GM12801 (cell line): ENCODE measurements around the gene HYAL3.

Source experiments
- TF ChIP-seq, protein P1 (sequence below): IDR thresholded peaks from one replicate; pipeline ENCODE4 v1.5.1; 2011; ENCODE audit warnings: control low read depth; ENCODE audit not compliant: insufficient read length; ENCODE audit errors: extremely low read depth

The HYAL3 gene

DNA sequence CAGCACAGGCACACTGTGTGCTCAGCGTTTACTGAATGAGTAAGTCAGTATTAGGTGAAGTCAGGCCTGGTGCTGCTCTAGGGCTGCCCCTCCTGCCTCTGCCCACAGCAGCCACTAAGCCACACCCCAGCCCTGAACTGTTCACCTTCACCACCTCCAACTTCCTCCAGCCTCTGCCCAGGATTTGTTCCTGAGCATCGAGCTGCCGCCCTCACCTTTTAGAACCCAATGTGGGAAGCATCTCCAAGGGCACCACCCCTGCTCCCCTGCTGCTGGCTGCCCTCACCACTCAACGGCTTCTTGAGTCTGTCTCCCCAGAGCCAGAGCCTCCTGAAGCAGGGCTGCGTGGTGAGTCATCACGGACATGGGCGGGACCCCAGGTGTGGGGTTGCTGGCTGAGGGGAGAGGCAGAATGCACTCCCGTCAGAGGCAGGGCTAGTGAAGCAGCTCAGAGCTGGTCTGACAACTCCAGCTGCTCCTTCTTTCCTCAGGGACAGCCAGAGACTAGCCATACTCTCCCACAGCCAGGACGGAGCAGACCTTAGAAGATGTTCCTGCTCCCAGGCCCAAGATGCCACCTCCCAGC is 17.5 kb upstream of the HYAL3 start:
- TF ChIP-seq, protein P1, sequence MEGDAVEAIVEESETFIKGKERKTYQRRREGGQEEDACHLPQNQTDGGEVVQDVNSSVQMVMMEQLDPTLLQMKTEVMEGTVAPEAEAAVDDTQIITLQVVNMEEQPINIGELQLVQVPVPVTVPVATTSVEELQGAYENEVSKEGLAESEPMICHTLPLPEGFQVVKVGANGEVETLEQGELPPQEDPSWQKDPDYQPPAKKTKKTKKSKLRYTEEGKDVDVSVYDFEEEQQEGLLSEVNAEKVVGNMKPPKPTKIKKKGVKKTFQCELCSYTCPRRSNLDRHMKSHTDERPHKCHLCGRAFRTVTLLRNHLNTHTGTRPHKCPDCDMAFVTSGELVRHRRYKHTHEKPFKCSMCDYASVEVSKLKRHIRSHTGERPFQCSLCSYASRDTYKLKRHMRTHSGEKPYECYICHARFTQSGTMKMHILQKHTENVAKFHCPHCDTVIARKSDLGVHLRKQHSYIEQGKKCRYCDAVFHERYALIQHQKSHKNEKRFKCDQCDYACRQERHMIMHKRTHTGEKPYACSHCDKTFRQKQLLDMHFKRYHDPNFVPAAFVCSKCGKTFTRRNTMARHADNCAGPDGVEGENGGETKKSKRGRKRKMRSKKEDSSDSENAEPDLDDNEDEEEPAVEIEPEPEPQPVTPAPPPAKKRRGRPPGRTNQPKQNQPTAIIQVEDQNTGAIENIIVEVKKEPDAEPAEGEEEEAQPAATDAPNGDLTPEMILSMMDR = no peak

DNA sequence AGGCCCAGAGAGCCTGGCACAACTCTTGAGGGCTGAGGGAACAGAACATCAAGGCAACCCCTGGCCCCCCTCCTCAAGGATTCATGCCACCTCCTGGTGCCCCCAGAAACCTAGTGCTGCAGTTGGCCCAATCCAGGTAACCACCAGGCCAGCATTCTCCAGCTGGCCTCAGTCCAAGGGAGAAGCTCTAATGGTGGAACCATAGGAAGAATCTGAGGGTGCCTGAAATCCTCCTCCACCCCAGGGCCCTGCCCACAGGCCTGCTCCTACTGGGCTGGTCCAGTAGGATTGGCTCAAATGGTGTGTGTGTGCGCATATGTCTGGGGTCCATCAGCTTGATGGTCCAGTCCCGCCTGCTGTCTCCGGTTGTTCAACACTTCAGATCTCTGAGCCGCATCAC is 15.6 kb upstream of the HYAL3 start:
- TF ChIP-seq, protein P1 = no peak

DNA sequence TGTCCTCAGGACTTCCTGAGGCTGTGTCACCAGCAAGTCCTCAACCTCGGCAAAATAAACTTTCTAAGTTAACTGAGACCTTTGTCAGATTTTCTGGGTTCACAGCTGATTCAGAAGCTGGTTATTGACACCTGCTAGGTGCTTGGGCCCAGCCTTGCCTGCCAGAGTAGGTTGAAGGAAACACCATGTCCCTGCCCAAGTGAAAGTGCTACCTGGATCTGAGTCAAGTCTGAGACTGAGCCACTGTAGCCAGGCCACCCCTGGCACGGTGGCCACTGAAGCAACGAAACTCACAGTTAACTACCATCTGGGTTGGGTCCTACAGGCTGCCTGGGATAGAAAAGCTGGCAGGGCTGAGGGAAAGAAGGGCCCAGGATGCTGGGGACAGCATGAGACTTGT is 15.1 kb upstream of the HYAL3 start:
- TF ChIP-seq, protein P1 = no peak

- TF ChIP-seq, protein P1 = no peak
Observed at GRCh38 chr3:50304601-50305000, 5.4 kb upstream of the HYAL3 start.

DNA sequence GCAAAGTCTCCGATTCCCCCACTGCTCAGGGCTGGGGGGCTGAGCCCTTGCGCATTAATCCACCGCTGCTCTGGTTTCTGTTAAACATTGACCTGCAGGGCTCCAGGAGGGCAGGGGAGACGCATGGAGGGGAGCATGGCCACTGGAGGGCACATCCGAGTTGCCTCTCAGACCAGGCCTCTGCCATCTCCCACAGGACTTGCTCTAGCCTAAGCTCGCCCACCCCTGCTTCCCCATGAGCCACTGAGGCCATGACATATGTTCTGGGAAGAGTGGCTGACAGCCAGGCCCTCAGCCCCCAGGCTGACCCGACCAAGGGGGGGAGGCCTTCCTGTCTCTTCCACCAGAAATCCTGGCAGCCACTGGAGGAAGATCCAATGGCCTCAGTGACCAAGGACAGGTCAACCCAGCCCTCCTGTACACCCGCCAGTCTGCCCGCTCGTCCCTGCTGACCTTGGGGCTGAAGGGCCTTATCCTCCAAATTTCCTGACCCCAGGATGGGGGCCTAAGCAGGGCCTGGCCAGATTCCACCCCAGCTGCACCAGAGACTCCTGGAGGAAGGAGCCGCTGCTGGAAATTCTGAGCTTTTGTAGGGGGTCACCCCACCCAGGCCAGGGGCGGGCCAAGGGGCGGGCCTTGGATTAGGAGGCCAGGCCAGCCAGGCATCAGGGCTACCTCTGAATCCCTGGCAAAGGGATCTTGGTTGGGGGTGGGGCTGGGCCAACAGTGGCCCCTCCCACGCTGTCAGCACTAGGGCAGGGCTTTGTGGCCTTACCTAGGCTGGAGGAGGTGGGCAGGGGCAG is 4.0 kb upstream of the HYAL3 start, which contains the start of gene HYAL1:
TSS of gene HYAL1 (minus strand) at position 562 of the 803 bp plus-strand sequence. CDS start 618 bp downstream, outside the sequence.
- TF ChIP-seq, protein P1 = no peak

GRCh38 chr3:50302095-50303012 is 3.1 kb upstream of the HYAL3 start:
- TF ChIP-seq, protein P1 = no peak
